HL-60 (cell line): Measurements from ENCODE around the gene SNX9.

Source experiments
- CTCF ChIP-seq: IDR thresholded peaks from one replicate; pipeline ENCODE4 v1.5.1; 2011; ENCODE audit warnings: low read length, control low read depth, inconsistent platforms; ENCODE audit not compliant: insufficient read depth
- GABPA ChIP-seq: IDR thresholded peaks from 2 replicates; pipeline ENCODE4 v1.6.1; 2012; ENCODE audit warnings: low read depth
- POLR2AphosphoS5 ChIP-seq: IDR thresholded peaks from 2 replicates; pipeline ENCODE4 v1.6.1; 2012; ENCODE audit warnings: low read depth
- REST ChIP-seq: IDR thresholded peaks from 2 replicates; pipeline ENCODE4 v1.6.1; 2012; ENCODE audit warnings: low read depth; ENCODE audit not compliant: insufficient replicate concordance

- TF ChIP-seq REST, result no peak
- TF ChIP-seq CTCF, result no peak
- no peak for TF ChIP-seq GABPA
- TF ChIP-seq POLR2AphosphoS5, result no peak
These were observed 64.8 kb downstream of the SNX9 start for GRCh38 chr6:157887892-157888291.
